ENCODE data around the gene RETSAT.
A peak's percentile ranks its signal among the peaks of the same experiment; 100 is the strongest.
"Not testable (repeated sequence)": the region's sequence is repeated elsewhere in the genome, so short reads cannot be mapped to it uniquely, and the experiment has no call there.

The RETSAT gene

GRCh38 chr2:85318222-85319074 is 35.9 kb downstream of the RETSAT start:
- DNase-seq (ENCODE audit: low read depth) = peak; percentile 91
- H3K4me3 ChIP-seq (ENCODE audit: low read length) = no peak overlapping the region
- TF ChIP-seq CTCF (IDR thresholded peaks at IDR 0.05; ENCODE audit: insufficient read depth, low read depth, low read length, missing control alignments) = no peak

GRCh38 chr2:85315921-85316320 is 38.4 kb downstream of the RETSAT start:
- H3K4me3 ChIP-seq (ENCODE audit: low read length) = not testable (repeated sequence)

GRCh38 chr2:85314884-85315242 is 39.5 kb downstream of the RETSAT start:
- TF ChIP-seq CTCF (IDR thresholded peaks at IDR 0.05; ENCODE audit: insufficient read depth, low read depth, low read length, missing control alignments) = no peak
- no peak for DNase-seq (ENCODE audit: low read depth)
- H3K4me3 ChIP-seq (ENCODE audit: low read length) = no peak overlapping the region

More at GRCh38 chr2:85315921-85316320, 38.4 kb downstream of the RETSAT start:
- not testable (repeated sequence) for DNase-seq (ENCODE audit: low read depth)

DNA sequence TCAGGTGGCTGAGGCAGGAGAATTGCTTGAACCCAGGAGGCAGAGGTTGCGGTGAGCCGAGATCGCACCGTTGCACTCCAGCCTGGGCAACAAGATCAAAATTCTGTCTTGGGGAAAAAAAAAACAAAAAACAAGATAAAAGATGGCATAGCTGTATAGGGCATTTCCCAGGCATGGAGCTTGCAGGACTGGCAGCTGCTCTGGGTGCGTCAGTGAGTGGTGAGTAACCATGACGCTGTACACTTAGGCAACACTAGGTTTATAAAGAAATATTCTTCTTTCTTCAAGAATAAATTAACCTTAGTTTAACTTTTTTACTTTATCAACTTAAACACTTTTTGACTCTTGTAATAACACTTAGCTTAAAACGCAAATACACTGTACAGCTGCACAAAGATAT is 41.9 kb downstream of the RETSAT start:
- DNase-seq (ENCODE audit: low read depth) = peak; percentile 92
- no peak overlapping the region for H3K4me3 ChIP-seq (ENCODE audit: low read length)
- TF ChIP-seq CTCF (IDR thresholded peaks at IDR 0.05; ENCODE audit: insufficient read depth, low read depth, low read length, missing control alignments) = no peak

- DNase-seq (ENCODE audit: low read depth) = no peak
- TF ChIP-seq CTCF (IDR thresholded peaks at IDR 0.05; ENCODE audit: insufficient read depth, low read depth, low read length, missing control alignments) = no peak
- no peak overlapping the region for H3K4me3 ChIP-seq (ENCODE audit: low read length)
Measured at GRCh38 chr2:85310330-85310729, 44.0 kb downstream of the RETSAT start.

GRCh38 chr2:85309699-85310321 is 44.5 kb downstream of the RETSAT start:
- DNase-seq (ENCODE audit: low read depth) = no peak
- no peak overlapping the region for H3K4me3 ChIP-seq (ENCODE audit: low read length)
- no peak for TF ChIP-seq CTCF (IDR thresholded peaks at IDR 0.05; ENCODE audit: insufficient read depth, low read depth, low read length, missing control alignments)

- DNase-seq (ENCODE audit: low read depth) = no peak
- no peak overlapping the region for H3K4me3 ChIP-seq (ENCODE audit: low read length)
- no peak for TF ChIP-seq CTCF (IDR thresholded peaks at IDR 0.05; ENCODE audit: insufficient read depth, low read depth, low read length, missing control alignments)
Measured at GRCh38 chr2:85308896-85309555, 45.3 kb downstream of the RETSAT start.
